Small intestine (tissue), 7 donors: ENCODE results near the gene GFOD2. TPM values are rescaled to one million over a fixed set of nuclear protein-coding genes. Genes with fewer than 3 reads are reported as not detected.

ENCODE experiments used
- DNase-seq, 2 donors: peaks; one replicate each; pipeline versions ENCODE4 v3.0.0 to v3.0.0-alpha.2; 2013
- FAIRE-seq: peaks from 2 replicates; lab custom pipeline; 2012; peaks lifted over from hg19 to GRCh38; lab: Jason Lieb, UNC
- H3K27ac ChIP-seq, 3 donors: one replicate each; pipeline ENCODE4 v1.5.1; 2013; ENCODE audit warnings: low read length in 2 of 3, mild to moderate bottlenecking in 2 of 3, control low read depth in 1 of 3, inconsistent platforms in 1 of 3, low read depth in 1 of 3, moderate library complexity in 1 of 3
- H3K27me3 ChIP-seq, 3 donors: one replicate each; pipeline ENCODE4 v1.6.1; 2013; ENCODE audit warnings: low read length in 3 of 3, inconsistent platforms in 1 of 3; ENCODE audit not compliant: control insufficient read depth in 3 of 3, insufficient read depth in 3 of 3
- H3K36me3 ChIP-seq, 3 donors: one replicate each; pipeline ENCODE4 v1.6.1; 2013; ENCODE audit warnings: low read length in 3 of 3, inconsistent platforms in 1 of 3, low read depth in 1 of 3, mild to moderate bottlenecking in 1 of 3, moderate library complexity in 1 of 3; ENCODE audit not compliant: control insufficient read depth in 3 of 3, insufficient read depth in 2 of 3
- H3K4me1 ChIP-seq, 3 donors: one replicate each; pipeline ENCODE4 v1.6.1; 2013; ENCODE audit warnings: low read length in 2 of 3, inconsistent platforms in 1 of 3, low read depth in 1 of 3, mild to moderate bottlenecking in 1 of 3, moderate library complexity in 1 of 3; ENCODE audit not compliant: control insufficient read depth in 3 of 3, insufficient read depth in 2 of 3
- H3K4me3 ChIP-seq, 3 donors: one replicate each; pipeline ENCODE4 v1.5.1; 2013; ENCODE audit warnings: low read length in 3 of 3, control low read depth in 1 of 3, inconsistent platforms in 1 of 3, low read depth in 1 of 3, mild to moderate bottlenecking in 1 of 3, moderate library complexity in 1 of 3
- H3K9me3 ChIP-seq, 2 donors: one replicate each; pipeline ENCODE4 v1.6.1; 2013; ENCODE audit warnings: low read depth in 1 of 2, low read length in 1 of 2; ENCODE audit not compliant: control insufficient read depth in 2 of 2, insufficient read depth in 1 of 2
- WGBS, 3 donors: extraction: QIAGEN DNeasy Blood & Tissue Kit; methylation state at CpG; one replicate each; pipeline ENCODE4 v1.1.7; 2013; 5-methylcytosine and 5-hydroxymethylcytosine counted together
- polyA plus RNA-seq, 4 donors: library from polyadenylated mRNA; stranded (reverse) in 3 of 4; unstranded in 1 of 4; fragments of 200-250 nt in 3 of 4; fragments of 120-200 nt in 1 of 4; gene quantifications; one replicate each; pipeline versions ENCODE4 v1.2.1 to v1.2.3, GENCODE V29; 2013
- donor health status: healthy with polysubstance abuse.
- donor health status: control.
- donor health status: control.
- donor health status: Bipolar disorder and iron deficiency.
- donor health status: healthy.

The GFOD2 gene
- polyA plus RNA-seq, 4 donors, result 4.8 to 28.6 (median 12.0) TPM

DNA sequence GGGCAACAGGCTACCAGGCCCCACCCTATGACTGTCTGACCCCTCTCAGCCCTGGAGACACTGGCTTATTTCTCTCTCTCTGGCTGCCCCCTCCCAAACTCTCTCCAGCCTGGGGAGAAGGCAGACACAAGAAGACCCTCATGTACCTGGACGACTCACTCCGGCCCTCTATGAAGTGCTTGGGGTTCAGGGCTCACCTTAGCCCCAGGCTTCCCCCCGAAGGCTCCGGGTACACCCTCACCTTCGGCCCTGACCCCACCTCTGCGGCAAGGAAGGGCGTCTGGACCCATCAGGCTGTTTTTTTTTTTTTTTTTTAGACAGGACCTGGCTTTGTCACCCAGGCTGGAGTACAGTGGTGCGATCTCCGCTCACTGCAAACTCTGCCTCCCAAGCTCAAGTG lies 75.1 kb downstream of the GFOD2 start:
- no peak overlapping the region for H3K4me3 ChIP-seq
- DNase-seq (no peak), FAIRE-seq (no peak)
- H3K36me3 ChIP-seq, result peaks cover 0 to 5% (median 1%) of the 10 kb centered on the region in 3 donors
- no peaks in the 10 kb centered on the region for H3K4me1 ChIP-seq
- peaks cover 4 to 51% (median 6%) of the 10 kb centered on the region in 3 donors for H3K27me3 ChIP-seq
- H3K27ac ChIP-seq, result no peak overlapping the region
- 81 to 87% (median 83%) methylated on average over 8 to 9 of the region's 9 CpGs for WGBS, 3 donors
- no peaks in the 10 kb centered on the region for H3K9me3 ChIP-seq

DNA sequence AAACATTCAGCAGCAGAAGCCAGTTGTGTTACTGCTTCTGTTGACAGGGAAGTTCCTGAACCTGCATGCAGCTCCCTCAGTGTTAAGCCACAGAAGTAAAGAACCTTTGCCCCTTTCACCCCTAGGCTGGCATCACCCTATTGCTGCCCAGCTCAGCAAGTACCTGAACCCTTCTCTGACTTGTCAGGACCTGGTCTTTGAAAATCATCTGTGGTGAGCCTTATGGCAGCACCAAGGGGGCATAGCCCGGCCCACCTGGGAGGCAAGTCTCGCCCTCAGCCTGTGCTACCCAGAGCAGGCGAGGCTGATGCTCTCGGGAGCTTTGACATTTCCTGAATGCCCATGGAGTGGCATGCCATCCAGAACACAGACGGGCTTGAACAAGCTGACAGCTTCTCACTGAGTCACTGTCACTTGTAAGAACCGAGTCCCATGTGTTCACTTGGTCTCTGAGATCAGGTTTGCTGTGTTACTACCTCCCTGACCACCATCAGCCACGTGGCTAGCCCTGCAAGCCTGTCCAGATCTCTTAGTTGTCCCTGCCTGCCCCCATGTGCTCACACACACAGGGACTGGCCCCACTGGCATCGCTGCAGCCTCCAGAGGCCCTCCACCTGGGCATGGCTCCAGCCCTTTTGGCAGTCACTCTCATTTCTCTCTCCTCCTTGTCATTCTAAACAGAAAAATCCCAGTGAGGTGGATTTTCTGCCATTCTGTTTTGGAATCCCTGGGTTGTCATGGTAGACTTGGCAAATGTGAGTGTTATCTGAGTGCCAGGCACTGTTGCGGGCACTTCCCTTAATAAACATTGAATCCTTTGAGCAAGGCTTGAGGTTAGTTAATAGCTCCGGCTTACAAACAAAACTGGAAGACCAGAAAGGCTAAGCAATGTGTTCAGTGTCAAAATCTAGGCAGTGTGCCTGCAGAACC lies 77.1 kb downstream of the GFOD2 start:
- no peak overlapping the region for H3K4me3 ChIP-seq
- peak in 1 of 2 donors; percentile 42 for DNase-seq
- no peak for FAIRE-seq
- peaks cover 0 to 32% (median 6%) of the 10 kb centered on the region in 3 donors for H3K27me3 ChIP-seq
- 28 to 64% (median 43%) methylated on average over 10 of the region's 10 CpGs for WGBS, 3 donors
- peaks cover 7 to 20% (median 9%) of the 10 kb centered on the region in 3 donors for H3K36me3 ChIP-seq
- H3K4me1 ChIP-seq, result no peaks in the 10 kb centered on the region
- no peaks in the 10 kb centered on the region for H3K9me3 ChIP-seq
- H3K27ac ChIP-seq, result no peak overlapping the region

DNA sequence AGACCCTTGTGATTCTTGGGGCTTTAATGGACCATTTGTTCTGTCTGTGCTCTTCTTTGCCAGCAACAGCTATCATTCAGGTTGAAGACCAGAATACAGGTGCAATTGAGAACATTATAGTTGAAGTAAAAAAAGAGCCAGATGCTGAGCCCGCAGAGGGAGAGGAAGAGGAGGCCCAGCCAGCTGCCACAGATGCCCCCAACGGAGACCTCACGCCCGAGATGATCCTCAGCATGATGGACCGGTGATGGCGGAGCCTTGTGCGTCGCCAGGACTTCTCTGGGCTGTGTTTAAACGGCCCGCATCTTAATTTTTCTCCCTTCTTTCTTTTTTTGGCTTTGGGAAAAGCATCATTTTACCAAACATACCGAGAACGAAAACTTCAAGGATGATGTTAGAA lies 81.5 kb downstream of the GFOD2 start:
- no peak for FAIRE-seq
- Histone ChIP-seq H3K9me3 (no peaks in the 10 kb centered on the region), H3K4me3 (no peak overlapping the region), H3K27ac (no peak overlapping the region), H3K27me3 (no peaks in the 10 kb centered on the region), H3K4me1 (no peaks in the 10 kb centered on the region), H3K36me3 (peaks cover 13 to 47% (median 19%) of the 10 kb centered on the region in 3 donors)
- no peak for DNase-seq
- 93 to 97% (median 94%) methylated on average over 12 of the region's 12 CpGs for WGBS, 3 donors

DNA sequence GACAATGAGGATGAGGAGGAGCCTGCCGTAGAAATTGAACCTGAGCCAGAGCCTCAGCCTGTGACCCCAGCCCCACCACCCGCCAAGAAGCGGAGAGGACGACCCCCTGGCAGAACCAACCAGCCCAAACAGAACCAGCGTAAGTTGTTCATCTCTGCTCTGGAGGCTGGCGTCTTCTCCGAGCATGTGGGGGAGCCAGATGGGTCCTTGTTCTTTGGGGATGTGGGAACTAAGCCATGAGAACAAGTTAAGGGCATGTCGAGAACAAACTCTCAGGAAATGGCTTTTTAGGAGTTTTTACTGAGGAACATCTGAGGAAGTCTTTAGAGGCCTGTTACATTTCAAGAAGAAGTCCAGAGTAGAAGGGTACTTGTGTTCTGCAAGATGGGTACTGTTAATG lies 82.4 kb downstream of the GFOD2 start:
- Histone ChIP-seq H3K4me1 (no peaks in the 10 kb centered on the region), H3K4me3 (no peak overlapping the region), H3K27me3 (no peaks in the 10 kb centered on the region), H3K9me3 (no peaks in the 10 kb centered on the region), H3K36me3 (peaks cover 20 to 54% (median 28%) of the 10 kb centered on the region in 3 donors), H3K27ac (no peak overlapping the region)
- FAIRE-seq (no peak), DNase-seq (no peak)
- WGBS, 3 donors, result 93 to 95% (median 95%) methylated on average over 8 of the region's 8 CpGs

DNA sequence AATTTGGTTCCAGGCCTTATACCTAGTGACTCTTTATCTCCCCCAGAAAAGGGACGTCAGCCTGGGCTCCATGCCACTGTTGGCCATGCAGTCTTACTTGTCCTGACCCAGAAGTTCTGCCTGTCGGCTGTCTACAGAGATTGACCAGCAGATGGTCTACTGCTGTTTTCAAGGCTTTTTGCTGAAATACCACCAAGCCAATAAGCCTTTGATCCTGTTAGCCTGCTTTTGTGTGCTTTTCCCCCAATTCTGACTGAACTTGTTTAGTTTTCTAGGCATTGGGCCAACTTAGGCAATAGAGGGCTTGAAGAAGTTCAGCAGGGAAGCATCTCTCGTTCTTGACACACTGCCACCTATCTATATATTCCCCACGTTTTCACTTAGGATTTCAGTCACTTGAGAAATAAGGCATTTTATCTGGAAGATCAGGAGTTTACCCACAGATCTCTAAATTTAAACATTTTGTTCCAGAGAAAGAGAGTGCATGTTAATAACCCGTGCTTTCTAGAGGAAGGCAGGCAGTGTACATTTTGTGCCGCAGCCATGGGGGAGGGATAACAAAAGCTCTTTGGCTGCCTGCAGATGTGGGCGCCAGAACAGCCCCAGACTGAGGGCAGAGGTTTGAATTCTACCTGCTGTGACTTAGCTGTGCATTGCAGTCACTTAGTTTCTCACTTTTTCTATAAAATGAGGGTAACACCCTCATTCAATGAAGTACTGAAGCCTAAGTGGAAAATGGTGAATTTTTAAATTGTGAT lies 86.5 kb downstream of the GFOD2 start:
- DNase-seq, result no peak
- H3K27ac ChIP-seq, result no peak overlapping the region
- WGBS, 3 donors, result 71 to 78% (median 77%) methylated on average over 7 of the region's 7 CpGs
- no peaks in the 10 kb centered on the region for H3K9me3 ChIP-seq
- H3K27me3 ChIP-seq, result no peaks in the 10 kb centered on the region
- no peak overlapping the region for H3K4me3 ChIP-seq
- H3K4me1 ChIP-seq, result no peaks in the 10 kb centered on the region
- no peak for FAIRE-seq
- H3K36me3 ChIP-seq, result peaks cover 22 to 70% (median 29%) of the 10 kb centered on the region in 3 donors

DNA sequence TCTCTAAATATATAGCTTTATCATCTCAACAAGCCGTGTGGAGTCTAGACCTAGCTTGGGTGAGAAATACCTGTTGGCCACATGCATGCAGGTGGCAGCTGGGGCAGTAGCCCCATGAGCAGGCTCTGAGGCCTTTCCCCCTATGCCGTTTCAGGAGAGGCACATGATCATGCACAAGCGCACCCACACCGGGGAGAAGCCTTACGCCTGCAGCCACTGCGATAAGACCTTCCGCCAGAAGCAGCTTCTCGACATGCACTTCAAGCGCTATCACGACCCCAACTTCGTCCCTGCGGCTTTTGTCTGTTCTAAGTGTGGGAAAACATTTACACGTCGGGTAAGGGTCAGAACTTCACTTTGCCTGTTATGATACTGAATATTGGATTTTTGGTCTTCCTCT lies 90.9 kb downstream of the GFOD2 start:
- Histone ChIP-seq H3K9me3 (no peaks in the 10 kb centered on the region), H3K27me3 (no peaks in the 10 kb centered on the region), H3K27ac (no peak overlapping the region), H3K4me3 (no peak overlapping the region), H3K4me1 (no peaks in the 10 kb centered on the region), H3K36me3 (peaks cover 29 to 73% (median 32%) of the 10 kb centered on the region in 3 donors)
- WGBS, 3 donors, result 96% methylated on average over 14 of the region's 14 CpGs
- DNase-seq (no peak), FAIRE-seq (no peak)

Other genes with a start within 250 kb of the GFOD2 start
- 100 to 1,000 TPM in 3 of 4 donors, 10 to 100 TPM in 1; 98.8 to 158 (median 137) TPM for gene ATP6V0D1, start 238.2 kb downstream of the GFOD2 start, polyA plus RNA-seq
- under 1 TPM in 1 of 4 donors, not detected in 3; 0.10 TPM for gene AGRP, start 235.8 kb downstream of the GFOD2 start, polyA plus RNA-seq
- gene RIPOR1, start 190.5 kb downstream of the GFOD2 start, polyA plus RNA-seq, result 10 to 100 TPM in 3 of 4 donors, 1 to 10 TPM in 1; 2.9 to 19.1 (median 10.9) TPM
- 10 to 100 TPM; 23.5 to 45.0 (median 24.2) TPM for gene CTCF, start 156.8 kb downstream of the GFOD2 start, polyA plus RNA-seq
- gene CARMIL2, start 74.2 kb downstream of the GFOD2 start, polyA plus RNA-seq, result 1 to 10 TPM; 1.5 to 7.6 (median 3.0) TPM
- gene ACD, start 59.1 kb downstream of the GFOD2 start, polyA plus RNA-seq, result 10 to 100 TPM in 3 of 4 donors, 1 to 10 TPM in 1; 7.2 to 31.4 (median 13.7) TPM
- gene PARD6A, start 58.4 kb downstream of the GFOD2 start, polyA plus RNA-seq, result 1 to 10 TPM; 1.0 to 6.8 (median 2.7) TPM
- gene ENKD1, start 52.6 kb downstream of the GFOD2 start, polyA plus RNA-seq, result 10 to 100 TPM in 3 of 4 donors, 1 to 10 TPM in 1; 4.1 to 13.2 (median 12.2) TPM
- gene C16orf86, start 52.5 kb downstream of the GFOD2 start, polyA plus RNA-seq, result 1 to 10 TPM in 3 of 4 donors, not detected in 1; 1.2 to 3.2 (median 1.9) TPM
- 10 to 100 TPM in 2 of 4 donors, 1 to 10 TPM in 2; 5.9 to 21.8 (median 10.1) TPM for gene RANBP10, start 87.2 kb upstream of the GFOD2 start, polyA plus RNA-seq
- under 1 TPM in 2 of 4 donors, not detected in 2; 0.72 to 0.80 TPM for gene TSNAXIP1, start 87.6 kb upstream of the GFOD2 start, polyA plus RNA-seq
- 10 to 100 TPM; 15.0 to 25.0 (median 19.2) TPM for gene THAP11, start 123.0 kb upstream of the GFOD2 start, polyA plus RNA-seq
- gene NUTF2, start 127.6 kb upstream of the GFOD2 start, polyA plus RNA-seq, result 100 to 1,000 TPM in 2 of 4 donors, 10 to 100 TPM in 2; 77.3 to 115 (median 102) TPM
- 100 to 1,000 TPM in 1 of 4 donors, 10 to 100 TPM in 3; 25.3 to 111 (median 43.9) TPM for gene CENPT, start 128.4 kb upstream of the GFOD2 start, polyA plus RNA-seq
- gene EDC4, start 153.7 kb upstream of the GFOD2 start, polyA plus RNA-seq, result 10 to 100 TPM; 30.6 to 76.5 (median 55.2) TPM
- 1 to 10 TPM in 3 of 4 donors, under 1 TPM in 1; 0.69 to 6.0 (median 2.0) TPM for gene NRN1L, start 165.6 kb upstream of the GFOD2 start, polyA plus RNA-seq
- gene PSKH1, start 173.9 kb upstream of the GFOD2 start, polyA plus RNA-seq, result 10 to 100 TPM; 13.8 to 29.2 (median 23.6) TPM
- gene CTRL, start 212.5 kb upstream of the GFOD2 start, polyA plus RNA-seq, result 1 to 10 TPM in 3 of 4 donors, under 1 TPM in 1; 0.81 to 6.7 (median 3.4) TPM
- 100 to 1,000 TPM in 3 of 4 donors, 10 to 100 TPM in 1; 90.6 to 354 (median 221) TPM for gene PSMB10, start 217.5 kb upstream of the GFOD2 start, polyA plus RNA-seq
- 10 to 100 TPM in 1 of 4 donors, 1 to 10 TPM in 2, under 1 TPM in 1; 0.54 to 10.1 (median 2.9) TPM for gene LCAT, start 224.8 kb upstream of the GFOD2 start, polyA plus RNA-seq
- 10 to 100 TPM in 2 of 4 donors, 1 to 10 TPM in 2; 1.1 to 17.3 (median 7.0) TPM for gene SLC12A4, start 249.3 kb upstream of the GFOD2 start, polyA plus RNA-seq